ENCODE measurements around the gene RNLS. TPM values are rescaled to one million over a fixed set of nuclear protein-coding genes. Genes with fewer than 3 reads are reported as not detected.

Gene RNLS
- total RNA-seq, 1 donor from 2014 or later = 4.4 TPM

- no peaks in the 10 kb centered on the region for H3K27me3 Mint-ChIP-seq (ENCODE audit: unreplicated experiment)
- no peaks in the 10 kb centered on the region for H3K4me1 Mint-ChIP-seq (ENCODE audit: low read depth, unreplicated experiment)
- H3K4me3 Mint-ChIP-seq (ENCODE audit: unreplicated experiment) = no peak overlapping the region
- TF ChIP-seq, protein P1, sequence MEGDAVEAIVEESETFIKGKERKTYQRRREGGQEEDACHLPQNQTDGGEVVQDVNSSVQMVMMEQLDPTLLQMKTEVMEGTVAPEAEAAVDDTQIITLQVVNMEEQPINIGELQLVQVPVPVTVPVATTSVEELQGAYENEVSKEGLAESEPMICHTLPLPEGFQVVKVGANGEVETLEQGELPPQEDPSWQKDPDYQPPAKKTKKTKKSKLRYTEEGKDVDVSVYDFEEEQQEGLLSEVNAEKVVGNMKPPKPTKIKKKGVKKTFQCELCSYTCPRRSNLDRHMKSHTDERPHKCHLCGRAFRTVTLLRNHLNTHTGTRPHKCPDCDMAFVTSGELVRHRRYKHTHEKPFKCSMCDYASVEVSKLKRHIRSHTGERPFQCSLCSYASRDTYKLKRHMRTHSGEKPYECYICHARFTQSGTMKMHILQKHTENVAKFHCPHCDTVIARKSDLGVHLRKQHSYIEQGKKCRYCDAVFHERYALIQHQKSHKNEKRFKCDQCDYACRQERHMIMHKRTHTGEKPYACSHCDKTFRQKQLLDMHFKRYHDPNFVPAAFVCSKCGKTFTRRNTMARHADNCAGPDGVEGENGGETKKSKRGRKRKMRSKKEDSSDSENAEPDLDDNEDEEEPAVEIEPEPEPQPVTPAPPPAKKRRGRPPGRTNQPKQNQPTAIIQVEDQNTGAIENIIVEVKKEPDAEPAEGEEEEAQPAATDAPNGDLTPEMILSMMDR (IDR thresholded peaks at IDR 0.05; ENCODE audit: partially characterized antibody, unreplicated experiment) = no peak
- no peak for DNase-seq
- H3K27ac Mint-ChIP-seq (ENCODE audit: unreplicated experiment) = no peak overlapping the region
- no peaks in the 10 kb centered on the region for H3K36me3 Mint-ChIP-seq (ENCODE audit: unreplicated experiment)
- H3K9me3 Mint-ChIP-seq (ENCODE audit: unreplicated experiment) = no peaks in the 10 kb centered on the region
These were observed 67.9 kb downstream of the RNLS start for GRCh38 chr10:88515235-88515634.

GRCh38 chr10:88512599-88512998, 70.5 kb downstream of the RNLS start:
- Mint-ChIP-seq H3K36me3 (ENCODE audit: unreplicated experiment) (no peaks in the 10 kb centered on the region), H3K27me3 (ENCODE audit: unreplicated experiment) (no peaks in the 10 kb centered on the region), H3K27ac (ENCODE audit: unreplicated experiment) (no peak overlapping the region), H3K4me3 (ENCODE audit: unreplicated experiment) (no peak overlapping the region), H3K9me3 (ENCODE audit: unreplicated experiment) (no peaks in the 10 kb centered on the region), H3K4me1 (ENCODE audit: low read depth, unreplicated experiment) (no peaks in the 10 kb centered on the region)
- DNase-seq = no peak
- TF ChIP-seq, protein P1 (IDR thresholded peaks at IDR 0.05; ENCODE audit: partially characterized antibody, unreplicated experiment) = no peak

DNA sequence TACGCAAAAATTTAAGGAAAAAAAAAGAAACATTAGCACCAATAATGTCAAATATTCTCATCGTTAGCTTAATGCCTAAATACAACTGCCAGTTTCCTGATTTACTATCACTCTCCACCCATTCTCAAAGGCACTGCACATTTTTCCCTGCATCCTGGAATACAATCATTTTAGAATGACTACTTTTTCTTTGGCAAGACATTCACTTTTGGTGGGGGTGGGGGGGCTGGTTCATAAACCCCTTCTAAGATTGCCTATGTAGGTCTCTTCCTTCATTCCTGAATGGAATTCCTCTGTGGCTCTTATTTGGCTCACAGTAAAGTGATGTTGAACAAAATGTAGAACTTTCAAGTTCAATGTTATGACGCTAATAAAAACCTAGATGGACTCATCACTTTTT, 74.3 kb downstream of the RNLS start:
- Mint-ChIP-seq H3K27ac (ENCODE audit: unreplicated experiment) (no peak overlapping the region), H3K36me3 (ENCODE audit: unreplicated experiment) (no peaks in the 10 kb centered on the region), H3K4me3 (ENCODE audit: unreplicated experiment) (no peak overlapping the region), H3K27me3 (ENCODE audit: unreplicated experiment) (no peaks in the 10 kb centered on the region), H3K4me1 (ENCODE audit: low read depth, unreplicated experiment) (no peaks in the 10 kb centered on the region), H3K9me3 (ENCODE audit: unreplicated experiment) (no peaks in the 10 kb centered on the region)
- TF ChIP-seq, protein P1 (IDR thresholded peaks at IDR 0.05; ENCODE audit: partially characterized antibody, unreplicated experiment) = no peak
- no peak for DNase-seq

DNA sequence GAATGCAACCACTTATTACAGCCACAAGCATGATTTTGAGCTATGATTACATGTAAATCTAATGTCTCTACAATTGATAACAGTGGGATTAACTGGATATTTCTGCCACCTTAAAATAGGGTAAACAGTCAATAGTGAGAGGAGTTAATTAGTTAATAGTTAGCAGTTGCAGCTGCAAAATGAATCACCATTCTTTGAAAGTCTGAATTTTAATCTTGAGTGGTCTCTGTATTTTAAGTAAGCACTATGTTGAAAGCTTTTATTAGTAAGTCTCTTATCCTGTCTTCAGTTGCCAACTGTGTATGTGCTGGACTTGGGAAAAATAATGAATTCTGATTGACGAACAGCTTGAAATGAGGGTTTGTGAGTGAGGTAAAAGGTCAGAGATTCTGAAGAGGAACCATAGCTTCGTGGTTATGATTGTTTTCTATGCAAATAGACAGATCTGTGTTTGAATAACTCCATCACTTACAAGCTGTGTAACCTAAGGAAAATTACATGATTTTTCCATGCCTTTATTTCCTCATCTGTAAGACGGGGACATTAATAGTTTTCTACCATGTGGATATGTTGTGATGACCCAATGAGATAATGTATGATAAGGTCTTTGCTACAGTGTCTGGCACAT, 75.2 kb downstream of the RNLS start:
- Mint-ChIP-seq H3K27ac (ENCODE audit: unreplicated experiment) (no peak overlapping the region), H3K27me3 (ENCODE audit: unreplicated experiment) (no peaks in the 10 kb centered on the region), H3K4me3 (ENCODE audit: unreplicated experiment) (no peak overlapping the region), H3K4me1 (ENCODE audit: low read depth, unreplicated experiment) (no peaks in the 10 kb centered on the region), H3K9me3 (ENCODE audit: unreplicated experiment) (no peaks in the 10 kb centered on the region), H3K36me3 (ENCODE audit: unreplicated experiment) (no peaks in the 10 kb centered on the region)
- no peak for DNase-seq
- TF ChIP-seq, protein P1 (IDR thresholded peaks at IDR 0.05; ENCODE audit: partially characterized antibody, unreplicated experiment) = no peak

DNA sequence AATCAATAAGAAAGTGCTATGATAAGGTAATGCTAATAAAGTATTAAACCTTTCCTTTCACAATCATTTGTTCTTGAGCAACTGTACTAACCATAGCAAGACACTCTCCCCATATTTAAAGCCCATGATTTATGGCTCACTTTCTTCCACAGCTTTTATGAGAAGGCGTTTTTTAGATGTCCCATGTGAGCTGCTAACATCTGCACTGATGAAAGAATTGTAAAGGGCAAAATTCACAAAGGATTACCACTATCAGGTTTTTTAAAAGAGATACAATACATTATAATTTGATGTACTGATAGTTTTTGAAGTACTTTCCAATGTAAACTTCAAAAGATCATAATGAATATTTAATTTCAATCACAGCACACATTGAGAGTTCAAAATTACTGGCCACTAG, 75.7 kb downstream of the RNLS start:
- Mint-ChIP-seq H3K36me3 (ENCODE audit: unreplicated experiment) (no peaks in the 10 kb centered on the region), H3K9me3 (ENCODE audit: unreplicated experiment) (no peaks in the 10 kb centered on the region), H3K4me1 (ENCODE audit: low read depth, unreplicated experiment) (no peaks in the 10 kb centered on the region), H3K27ac (ENCODE audit: unreplicated experiment) (no peak overlapping the region), H3K4me3 (ENCODE audit: unreplicated experiment) (no peak overlapping the region), H3K27me3 (ENCODE audit: unreplicated experiment) (no peaks in the 10 kb centered on the region)
- TF ChIP-seq, protein P1 (IDR thresholded peaks at IDR 0.05; ENCODE audit: partially characterized antibody, unreplicated experiment) = no peak
- no peak for DNase-seq
